Measurements from ENCODE around the gene HES3. TPM values are rescaled to one million over a fixed set of nuclear protein-coding genes. Genes with fewer than 3 reads are reported as not detected.

Gene HES3
- total RNA-seq, 1 donor from 2014 or later: not detected

- DNase-seq (ENCODE audit: low read depth): no peak
- no peaks in the 10 kb centered on the region for H3K27me3 ChIP-seq (ENCODE audit: control insufficient read depth, insufficient read depth, low read length)
- no peaks in the 10 kb centered on the region for H3K36me3 ChIP-seq (ENCODE audit: control insufficient read depth, insufficient read depth, low read length)
- no peak overlapping the region for H3K4me3 ChIP-seq (ENCODE audit: low read depth, low read length)
- TF ChIP-seq CTCF (IDR thresholded peaks at IDR 0.05; ENCODE audit: insufficient read depth, low read length, poor library complexity, severe bottlenecking): no peak
These were observed 30.7 kb downstream of the HES3 start for GRCh38 chr1:6274622-6275139.

- no peak for DNase-seq (ENCODE audit: low read depth)
- Histone ChIP-seq H3K27me3 (ENCODE audit: control insufficient read depth, insufficient read depth, low read length) (no peaks in the 10 kb centered on the region), H3K4me3 (ENCODE audit: low read depth, low read length) (no peak overlapping the region), H3K36me3 (ENCODE audit: control insufficient read depth, insufficient read depth, low read length) (no peaks in the 10 kb centered on the region)
- no peak for TF ChIP-seq CTCF (IDR thresholded peaks at IDR 0.05; ENCODE audit: insufficient read depth, low read length, poor library complexity, severe bottlenecking)
These were observed 32.1 kb downstream of the HES3 start for GRCh38 chr1:6275826-6276782.

GRCh38 chr1:6276811-6277555 lies 33.0 kb downstream of the HES3 start:
- H3K36me3 ChIP-seq (ENCODE audit: control insufficient read depth, insufficient read depth, low read length): no peaks in the 10 kb centered on the region
- DNase-seq (ENCODE audit: low read depth): no peak
- H3K4me3 ChIP-seq (ENCODE audit: low read depth, low read length): no peak overlapping the region
- TF ChIP-seq CTCF (IDR thresholded peaks at IDR 0.05; ENCODE audit: insufficient read depth, low read length, poor library complexity, severe bottlenecking): no peak
- H3K27me3 ChIP-seq (ENCODE audit: control insufficient read depth, insufficient read depth, low read length): no peaks in the 10 kb centered on the region

GRCh38 chr1:6278263-6278662 lies 34.3 kb downstream of the HES3 start:
- Histone ChIP-seq H3K36me3 (ENCODE audit: control insufficient read depth, insufficient read depth, low read length) (no peaks in the 10 kb centered on the region), H3K27me3 (ENCODE audit: control insufficient read depth, insufficient read depth, low read length) (no peaks in the 10 kb centered on the region), H3K4me3 (ENCODE audit: low read depth, low read length) (no peak overlapping the region)
- no peak for DNase-seq (ENCODE audit: low read depth)
- no peak for TF ChIP-seq CTCF (IDR thresholded peaks at IDR 0.05; ENCODE audit: insufficient read depth, low read length, poor library complexity, severe bottlenecking)

- no peak for TF ChIP-seq CTCF (IDR thresholded peaks at IDR 0.05; ENCODE audit: insufficient read depth, low read length, poor library complexity, severe bottlenecking)
- no peaks in the 10 kb centered on the region for H3K27me3 ChIP-seq (ENCODE audit: control insufficient read depth, insufficient read depth, low read length)
- DNase-seq (ENCODE audit: low read depth): no peak
- H3K4me3 ChIP-seq (ENCODE audit: low read depth, low read length): no peak overlapping the region
- no peaks in the 10 kb centered on the region for H3K36me3 ChIP-seq (ENCODE audit: control insufficient read depth, insufficient read depth, low read length)
These were observed 35.1 kb downstream of the HES3 start for GRCh38 chr1:6279066-6279465.

Measured in kidney epithelial cell (primary cell).